Fibroblast of lung (primary cell): ENCODE results near the gene WDR64.

Experiments used
- EZH2 ChIP-seq: IDR thresholded peaks from 2 replicates; pipeline ENCODE4 v1.5.1; 2012; ENCODE audit warnings: low read length, control low read depth, mild to moderate bottlenecking; ENCODE audit errors: missing control alignments
- TF ChIP-seq, protein P1 (sequence below), 2 donors: IDR thresholded peaks in 1 of 2; conservative IDR thresholded peaks in 1 of 2; 1 replicate in 1 of 2; 2 replicates in 1 of 2; pipeline ENCODE4 v1.5.1; 2011 to 2012; ENCODE audit warnings: low read length in 2 of 2, control low read depth in 1 of 2, inconsistent platforms in 1 of 2, low read depth in 1 of 2, mild to moderate bottlenecking in 1 of 2

DNA sequence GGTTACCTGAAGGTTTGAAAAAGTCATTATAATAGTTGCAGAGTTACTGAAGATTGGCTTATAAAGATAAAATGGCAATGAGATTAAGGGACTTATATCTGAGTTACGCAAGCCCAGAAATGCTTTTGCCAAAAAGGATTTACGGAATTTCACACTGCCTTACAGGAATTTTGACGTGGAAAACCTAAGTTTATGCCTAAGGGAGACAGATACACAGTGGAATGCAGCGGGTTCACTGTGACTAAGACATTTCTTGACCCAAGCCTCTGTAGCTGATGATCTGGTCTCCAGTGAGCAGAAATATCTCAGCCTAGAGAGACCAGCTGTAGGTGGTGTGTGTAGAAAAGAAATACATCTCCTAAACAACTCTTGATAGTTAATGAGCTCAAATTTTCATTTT lies 185.8 kb downstream of the WDR64 start:
- no peak for TF ChIP-seq EZH2
- TF ChIP-seq, protein P1, sequence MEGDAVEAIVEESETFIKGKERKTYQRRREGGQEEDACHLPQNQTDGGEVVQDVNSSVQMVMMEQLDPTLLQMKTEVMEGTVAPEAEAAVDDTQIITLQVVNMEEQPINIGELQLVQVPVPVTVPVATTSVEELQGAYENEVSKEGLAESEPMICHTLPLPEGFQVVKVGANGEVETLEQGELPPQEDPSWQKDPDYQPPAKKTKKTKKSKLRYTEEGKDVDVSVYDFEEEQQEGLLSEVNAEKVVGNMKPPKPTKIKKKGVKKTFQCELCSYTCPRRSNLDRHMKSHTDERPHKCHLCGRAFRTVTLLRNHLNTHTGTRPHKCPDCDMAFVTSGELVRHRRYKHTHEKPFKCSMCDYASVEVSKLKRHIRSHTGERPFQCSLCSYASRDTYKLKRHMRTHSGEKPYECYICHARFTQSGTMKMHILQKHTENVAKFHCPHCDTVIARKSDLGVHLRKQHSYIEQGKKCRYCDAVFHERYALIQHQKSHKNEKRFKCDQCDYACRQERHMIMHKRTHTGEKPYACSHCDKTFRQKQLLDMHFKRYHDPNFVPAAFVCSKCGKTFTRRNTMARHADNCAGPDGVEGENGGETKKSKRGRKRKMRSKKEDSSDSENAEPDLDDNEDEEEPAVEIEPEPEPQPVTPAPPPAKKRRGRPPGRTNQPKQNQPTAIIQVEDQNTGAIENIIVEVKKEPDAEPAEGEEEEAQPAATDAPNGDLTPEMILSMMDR (conservative IDR thresholded peaks at IDR 0.05 in 1 of 2, IDR thresholded peaks at IDR 0.05 in 1 of 2; ENCODE audit: low read depth in 1 of 2, low read length in 2 of 2), result no peak
